Measurements from ENCODE around the gene METAP1D.

Gene METAP1D

DNA sequence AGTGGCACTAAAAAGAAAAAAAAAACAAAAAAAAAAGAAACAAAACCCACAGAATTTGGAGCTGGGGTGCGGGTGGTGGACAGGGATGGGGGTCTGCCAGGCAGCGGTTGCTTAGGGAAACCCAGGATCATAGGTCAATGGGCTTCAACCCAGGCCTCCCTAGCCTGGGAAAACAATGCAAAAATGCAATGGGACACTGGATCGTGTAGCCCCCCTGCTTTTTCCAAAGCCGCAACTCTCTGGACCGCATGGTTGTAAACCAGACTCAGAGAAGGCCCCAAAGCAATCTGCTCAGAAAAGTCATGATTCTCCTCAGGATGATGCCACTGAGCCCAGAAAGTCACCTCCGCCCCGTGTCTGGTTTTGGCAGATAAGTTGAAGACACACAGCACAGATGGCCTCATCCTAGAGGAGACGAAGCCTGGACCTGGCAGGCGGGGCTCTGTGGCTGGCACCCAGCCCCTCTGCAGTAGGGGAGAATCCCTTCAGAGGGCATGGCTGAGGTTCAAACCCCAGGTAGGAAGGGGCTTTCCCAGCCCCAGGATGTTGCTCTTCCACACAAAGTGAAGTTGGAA is 97.9 kb downstream of the METAP1D start:
- H3K9me2 ChIP-seq (replicated peaks; ENCODE audit: insufficient read depth, low read length), result no peaks in the 10 kb centered on the region
- no peaks in the 10 kb centered on the region for H3F3A ChIP-seq (ENCODE audit: insufficient read depth)
- no peaks in the 10 kb centered on the region for H3K27me3 ChIP-seq (ENCODE audit: low read length)
- H3K79me2 ChIP-seq (ENCODE audit: insufficient read depth, low read length), result no peaks in the 10 kb centered on the region
- H3K4me2 ChIP-seq (ENCODE audit: low read depth, low read length, poor library complexity, severe bottlenecking), result no peak overlapping the region
- no peaks in the 10 kb centered on the region for H3K9me3 ChIP-seq (ENCODE audit: insufficient read depth, low read length)
- H2AFZ ChIP-seq (ENCODE audit: low read depth, low read length, severe bottlenecking), result no peak overlapping the region
- no peaks in the 10 kb centered on the region for H4K20me1 ChIP-seq (ENCODE audit: low read depth, low read length)
- H3K4me3 ChIP-seq (ENCODE audit: insufficient read depth, low read length, poor library complexity, severe bottlenecking), result no peak overlapping the region
- no peaks in the 10 kb centered on the region for H3K36me3 ChIP-seq (ENCODE audit: low read length)
- H3K27ac ChIP-seq (ENCODE audit: low read depth, low read length), result no peak overlapping the region
- no peak overlapping the region for H3K9ac ChIP-seq (ENCODE audit: low read length)
- TF ChIP-seq EZH2phosphoT487 (conservative IDR thresholded peaks at IDR 0.05; ENCODE audit: low read length), result no peak
- TF ChIP-seq, protein P1, sequence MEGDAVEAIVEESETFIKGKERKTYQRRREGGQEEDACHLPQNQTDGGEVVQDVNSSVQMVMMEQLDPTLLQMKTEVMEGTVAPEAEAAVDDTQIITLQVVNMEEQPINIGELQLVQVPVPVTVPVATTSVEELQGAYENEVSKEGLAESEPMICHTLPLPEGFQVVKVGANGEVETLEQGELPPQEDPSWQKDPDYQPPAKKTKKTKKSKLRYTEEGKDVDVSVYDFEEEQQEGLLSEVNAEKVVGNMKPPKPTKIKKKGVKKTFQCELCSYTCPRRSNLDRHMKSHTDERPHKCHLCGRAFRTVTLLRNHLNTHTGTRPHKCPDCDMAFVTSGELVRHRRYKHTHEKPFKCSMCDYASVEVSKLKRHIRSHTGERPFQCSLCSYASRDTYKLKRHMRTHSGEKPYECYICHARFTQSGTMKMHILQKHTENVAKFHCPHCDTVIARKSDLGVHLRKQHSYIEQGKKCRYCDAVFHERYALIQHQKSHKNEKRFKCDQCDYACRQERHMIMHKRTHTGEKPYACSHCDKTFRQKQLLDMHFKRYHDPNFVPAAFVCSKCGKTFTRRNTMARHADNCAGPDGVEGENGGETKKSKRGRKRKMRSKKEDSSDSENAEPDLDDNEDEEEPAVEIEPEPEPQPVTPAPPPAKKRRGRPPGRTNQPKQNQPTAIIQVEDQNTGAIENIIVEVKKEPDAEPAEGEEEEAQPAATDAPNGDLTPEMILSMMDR (IDR thresholded peaks at IDR 0.05; ENCODE audit: insufficient read depth, low read length, poor library complexity, severe bottlenecking), result no peak

DNA sequence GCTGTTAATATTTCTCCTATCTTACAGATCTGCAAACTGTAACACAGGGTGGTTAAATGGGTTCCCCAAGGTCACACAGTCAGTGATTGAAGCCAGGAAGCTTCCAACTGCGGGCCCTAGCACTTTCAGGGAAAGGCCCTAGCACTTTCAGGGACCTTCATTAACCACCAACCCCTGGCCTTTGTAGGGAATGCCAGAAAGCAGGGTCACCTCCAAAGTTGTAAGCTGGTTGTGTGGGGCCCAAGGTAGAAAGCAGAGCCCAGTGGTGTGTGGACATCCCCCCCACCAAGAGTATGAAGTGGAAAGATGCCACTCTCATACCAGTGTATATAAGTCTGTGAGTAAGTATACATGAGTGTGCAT is 98.5 kb downstream of the METAP1D start:
- Histone ChIP-seq H3K27ac (ENCODE audit: low read depth, low read length) (no peak overlapping the region), H3K36me3 (ENCODE audit: low read length) (no peaks in the 10 kb centered on the region), H3K9ac (ENCODE audit: low read length) (no peak overlapping the region), H3K9me3 (ENCODE audit: insufficient read depth, low read length) (no peaks in the 10 kb centered on the region), H3F3A (ENCODE audit: insufficient read depth) (peaks cover 2% of the 10 kb centered on the region; the same call in 1 of the 2 replicates), H3K79me2 (ENCODE audit: insufficient read depth, low read length) (no peaks in the 10 kb centered on the region), H3K9me2 (replicated peaks; ENCODE audit: insufficient read depth, low read length) (no peaks in the 10 kb centered on the region), H4K20me1 (ENCODE audit: low read depth, low read length) (no peaks in the 10 kb centered on the region), H3K4me3 (ENCODE audit: insufficient read depth, low read length, poor library complexity, severe bottlenecking) (no peak overlapping the region), H2AFZ (ENCODE audit: low read depth, low read length, severe bottlenecking) (no peak overlapping the region), H3K27me3 (ENCODE audit: low read length) (no peaks in the 10 kb centered on the region), H3K4me2 (ENCODE audit: low read depth, low read length, poor library complexity, severe bottlenecking) (no peak overlapping the region)
- TF ChIP-seq, protein P1 (IDR thresholded peaks at IDR 0.05; ENCODE audit: insufficient read depth, low read length, poor library complexity, severe bottlenecking), result no peak
- no peak for TF ChIP-seq EZH2phosphoT487 (conservative IDR thresholded peaks at IDR 0.05; ENCODE audit: low read length)

DNA sequence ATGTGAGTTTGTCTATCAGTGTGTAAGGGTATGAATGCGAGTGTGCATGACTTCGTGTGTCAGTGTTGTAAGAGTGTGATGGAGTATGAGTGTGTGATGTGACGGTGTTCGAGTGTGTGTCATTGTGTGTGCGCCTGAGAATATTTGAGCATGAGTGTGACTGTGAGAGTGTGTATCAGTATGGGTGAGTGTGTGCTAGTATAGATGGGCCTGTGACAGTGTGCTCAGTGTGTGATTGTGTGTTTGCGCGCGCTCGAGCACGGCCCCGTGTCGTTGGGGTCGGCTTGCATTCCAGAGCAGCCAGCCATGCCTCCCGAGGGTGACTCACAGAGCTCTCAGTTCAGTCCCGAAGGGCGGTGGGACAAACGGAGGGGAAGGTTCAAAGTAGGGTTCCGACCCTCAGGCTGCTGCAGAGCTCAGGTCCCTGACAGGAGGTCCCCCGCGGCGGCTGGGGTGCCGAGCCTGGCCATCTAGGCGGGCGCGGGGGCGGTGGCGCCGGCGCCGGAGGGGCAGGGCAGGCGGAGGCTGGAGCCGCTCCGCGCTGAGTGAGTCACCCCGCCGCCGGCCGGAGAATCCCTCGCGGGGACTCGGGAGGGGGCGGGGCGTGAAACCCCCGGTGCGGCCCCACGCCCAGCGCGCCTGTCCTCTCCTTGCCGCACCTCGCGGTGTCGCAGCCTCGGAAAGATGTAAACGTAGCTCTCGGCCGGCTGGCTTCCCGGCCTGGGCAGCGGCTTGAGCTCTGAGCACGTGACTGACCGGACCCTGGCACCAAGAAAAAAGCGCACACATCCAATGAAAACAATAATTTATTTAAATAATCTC is 99.1 kb downstream of the METAP1D start:
- Histone ChIP-seq H3K36me3 (ENCODE audit: low read length) (no peaks in the 10 kb centered on the region), H4K20me1 (ENCODE audit: low read depth, low read length) (no peaks in the 10 kb centered on the region), H3K9ac (ENCODE audit: low read length) (no peak overlapping the region), H3K9me2 (replicated peaks; ENCODE audit: insufficient read depth, low read length) (no peaks in the 10 kb centered on the region), H3K27me3 (ENCODE audit: low read length) (no peaks in the 10 kb centered on the region), H3F3A (ENCODE audit: insufficient read depth) (peaks cover 8% of the 10 kb centered on the region; the same call in 1 of the 2 replicates), H3K4me3 (ENCODE audit: insufficient read depth, low read length, poor library complexity, severe bottlenecking) (no peak overlapping the region), H3K27ac (ENCODE audit: low read depth, low read length) (no peak overlapping the region), H3K79me2 (ENCODE audit: insufficient read depth, low read length) (no peaks in the 10 kb centered on the region), H3K9me3 (ENCODE audit: insufficient read depth, low read length) (no peaks in the 10 kb centered on the region), H2AFZ (ENCODE audit: low read depth, low read length, severe bottlenecking) (no peak overlapping the region), H3K4me2 (ENCODE audit: low read depth, low read length, poor library complexity, severe bottlenecking) (peak overlapping the region; percentile 34)
- TF ChIP-seq, protein P1 (IDR thresholded peaks at IDR 0.05; ENCODE audit: insufficient read depth, low read length, poor library complexity, severe bottlenecking), result no peak
- TF ChIP-seq EZH2phosphoT487 (conservative IDR thresholded peaks at IDR 0.05; ENCODE audit: low read length), result no peak
